DMS79 (cell line): ENCODE results near the gene NECTIN4.
"Not testable (repeated sequence)": the region's sequence is repeated elsewhere in the genome, so short reads cannot be mapped to it uniquely, and the experiment has no call there.

ENCODE experiments used
- DNase-seq: peaks from one replicate; lab custom pipeline; 2025; lab: John Stamatoyannopoulos, UW

NECTIN4 gene

GRCh38 chr1:161082483-161082882 is 6.9 kb downstream of the NECTIN4 start:
- DNase-seq = no peak

- DNase-seq = no peak
These were observed 7.8 kb downstream of the NECTIN4 start for GRCh38 chr1:161081519-161081918.

- no peak for DNase-seq
These were observed 8.6 kb downstream of the NECTIN4 start for GRCh38 chr1:161080441-161081405.

- DNase-seq = no peak
These were observed 9.8 kb downstream of the NECTIN4 start for GRCh38 chr1:161079436-161080110.

GRCh38 chr1:161077426-161077825 is 11.9 kb downstream of the NECTIN4 start:
- DNase-seq = no peak

GRCh38 chr1:161076410-161076809 is 12.9 kb downstream of the NECTIN4 start:
- DNase-seq = no peak

- no peak for DNase-seq
These were observed 14.5 kb downstream of the NECTIN4 start for GRCh38 chr1:161074676-161075368.

GRCh38 chr1:161073474-161074121 is 15.8 kb downstream of the NECTIN4 start:
- DNase-seq = no peak

- no peak for DNase-seq
These were observed 16.5 kb downstream of the NECTIN4 start for GRCh38 chr1:161072751-161073449.

- no peak for DNase-seq
These were observed 17.4 kb downstream of the NECTIN4 start for GRCh38 chr1:161071886-161072371.

- no peak for DNase-seq
These were observed 18.6 kb downstream of the NECTIN4 start for GRCh38 chr1:161070761-161071160.

GRCh38 chr1:161069731-161070270 is 19.6 kb downstream of the NECTIN4 start, which contains the start of gene ARHGAP30:
TSS of gene ARHGAP30 (minus strand) at chr1:161069891. CDS start at chr1:161069624, 267 bp downstream.
- DNase-seq = no peak

GRCh38 chr1:161069241-161069640 is 20.1 kb downstream of the NECTIN4 start:
- DNase-seq = no peak

GRCh38 chr1:161068306-161069234 is 20.8 kb downstream of the NECTIN4 start:
- DNase-seq = no peak

- DNase-seq = no peak
These were observed 22.7 kb downstream of the NECTIN4 start for GRCh38 chr1:161066694-161067093.

- DNase-seq = not testable (repeated sequence)
These were observed 23.7 kb downstream of the NECTIN4 start for GRCh38 chr1:161065681-161066080.

- DNase-seq = not testable (repeated sequence)
These were observed 25.4 kb downstream of the NECTIN4 start for GRCh38 chr1:161063936-161064335.

- no peak for DNase-seq
These were observed 27.9 kb downstream of the NECTIN4 start for GRCh38 chr1:161061419-161061818.

- no peak for DNase-seq
These were observed 30.1 kb downstream of the NECTIN4 start for GRCh38 chr1:161059293-161059692.

GRCh38 chr1:161054805-161055204 is 34.6 kb downstream of the NECTIN4 start:
- no peak for DNase-seq
